Panc1 (cell line): ENCODE results near the gene A4GNT. TPM values are rescaled to one million over a fixed set of nuclear protein-coding genes. Genes with fewer than 3 reads are reported as not detected.

Experiments used
- ATAC-seq: fragments of 200-7000 bp; cut with Tn5 transposase; 2 replicates; pipeline ENCODE4 v1.9.1; 2020; ENCODE audit warnings: mild to moderate bottlenecking, moderate library complexity
- BruUV-seq: library from RNA; stranded (reverse); fragments of 400-500 nt; replicated peaks from 2 replicates; lab custom pipeline; 2021; lab: Mats Ljungman, UMichigan
- CTCF ChIA-PET: fragments of 300-600 bp; sonication (Branson Sonifier 250); formaldehyde crosslinking; loops from one replicate; lab custom pipeline; 2022; ENCODE audit warnings: antibody characterized with exemption; lab: Charles Lee
- POLR2A ChIA-PET: fragments of 300-600 bp; sonication (Branson Sonifier 250); formaldehyde crosslinking; loops from one replicate; lab custom pipeline; 2022; ENCODE audit warnings: antibody characterized with exemption; lab: Charles Lee
- DNase-seq: peaks from one replicate; pipeline ENCODE4 v3.0.0-alpha.2; 2010; ENCODE audit warnings: low read depth, low spot score
- H3K27ac ChIP-seq: 2 replicates; pipeline ENCODE4 v1.5.1; 2011; ENCODE audit warnings: mild to moderate bottlenecking, low read length, inconsistent platforms
- H3K27me3 ChIP-seq: fragments of 200-500 bp; sonication (Bioruptor generic); 2 replicates; pipeline ENCODE4 v1.6.0; 2014; ENCODE audit warnings: low read length, inconsistent platforms; ENCODE audit not compliant: control insufficient read depth, insufficient read depth
- H3K36me3 ChIP-seq: fragments of 200-500 bp; sonication (Bioruptor generic); 2 replicates; pipeline ENCODE4 v1.5.1; 2014; ENCODE audit warnings: inconsistent platforms, mild to moderate bottlenecking, low read length, moderate library complexity; ENCODE audit not compliant: control insufficient read depth, insufficient read depth
- H3K4me1 ChIP-seq: 2 replicates; pipeline ENCODE4 v1.5.1; 2011; ENCODE audit warnings: inconsistent platforms, mild to moderate bottlenecking, low read length, moderate library complexity; ENCODE audit not compliant: control insufficient read depth, insufficient read depth
- H3K4me3 ChIP-seq, 2 experiments: 2 replicates each; pipeline ENCODE4 v1.5.1; 2011 to 2012; ENCODE audit warnings: low read depth in 2 of 2, low read length in 2 of 2, mild to moderate bottlenecking in 2 of 2, inconsistent platforms in 1 of 2, moderate library complexity in 1 of 2
- H3K9me3 ChIP-seq: fragments of 200-500 bp; sonication (Bioruptor generic); 2 replicates; pipeline ENCODE4 v1.5.1; 2014; ENCODE audit warnings: low read depth, mild to moderate bottlenecking, inconsistent platforms, low read length, moderate library complexity; ENCODE audit not compliant: control insufficient read depth, insufficient read depth
- CTCF ChIP-seq: fragments of 450-650 bp; IDR thresholded peaks from 2 replicates; pipeline ENCODE4 v1.5.1; 2017; ENCODE audit warnings: mild to moderate bottlenecking
- POLR2AphosphoS5 ChIP-seq: IDR thresholded peaks from 2 replicates; pipeline ENCODE4 v1.6.1; 2012; ENCODE audit warnings: mild to moderate bottlenecking, low read depth, low read length, moderate library complexity
- REST ChIP-seq, 2 experiments: IDR thresholded peaks; 2 replicates each; pipeline ENCODE4 v1.6.1; 2011 to 2012; ENCODE audit warnings: low read depth in 2 of 2, control low read depth in 1 of 2, low read length in 1 of 2, mild to moderate bottlenecking in 1 of 2, moderate library complexity in 1 of 2; ENCODE audit not compliant: insufficient read depth in 1 of 2
- SIN3A ChIP-seq: IDR thresholded peaks from 2 replicates; pipeline ENCODE4 v1.6.1; 2012; ENCODE audit warnings: low read depth, mild to moderate bottlenecking, low read length, moderate library complexity, borderline replicate concordance; ENCODE audit not compliant: insufficient read depth
- TCF7L2 ChIP-seq: IDR thresholded peaks from 2 replicates; pipeline ENCODE4 v1.6.1; 2011; ENCODE audit warnings: mild to moderate bottlenecking, low read depth, low read length, inconsistent platforms
- in situ Hi-C: cut with HindIII; loops from 2 replicates; pipeline ENCODE4 v1.10.0; 2016; ENCODE audit warnings: low sequenced_read_pairs, low pct_unique_long_range_greater_than_20kb
- intact Hi-C: fragments of 100-400 bp; cut with micrococcal nuclease; formaldehyde crosslinking; loops from one replicate; pipeline ENCODE4 v1.10.0; 2022; ENCODE audit not compliant: unreplicated experiment
- total RNA-seq: library from RNA; stranded (reverse); gene quantifications from one replicate; pipeline ENCODE4 v1.2.1, GENCODE V29; 2021; ENCODE audit not compliant: unreplicated experiment

A4GNT gene
- total RNA-seq, 1 experiment from 2014 or later = not detected

- Histone ChIP-seq H3K27ac (no peak overlapping the region), H3K4me1 (peaks cover 3% of the 10 kb centered on the region; the same call in 1 of the 2 replicates), H3K36me3 (peaks cover 2% of the 10 kb centered on the region; the same call in 1 of the 2 replicates), H3K9me3 (no peaks in the 10 kb centered on the region), H3K4me3 (no peak overlapping the region), H3K27me3 (no peaks in the 10 kb centered on the region)
- TF ChIP-seq TCF7L2 = no peak
- no peak for TF ChIP-seq CTCF
- TF ChIP-seq SIN3A = no peak
- no peak for TF ChIP-seq REST (IDR thresholded peaks at IDR 0.05; ENCODE audit: insufficient read depth in 1 of 2, low read depth in 2 of 2, low read length in 1 of 2)
- TF ChIP-seq POLR2AphosphoS5 = no peak
- ATAC-seq (no peak), DNase-seq (no peak)
- ChIA-PET CTCF (no interaction called here), POLR2A (no interaction called here)
- intact Hi-C loops = no loop called here
- no TSS peak for BruUV-seq
- in situ Hi-C loops = no loop called here
Observed at GRCh38 chr3:138093721-138094120, 38.5 kb downstream of the A4GNT start.

GRCh38 chr3:138092023-138092422 lies 40.2 kb downstream of the A4GNT start:
- Histone ChIP-seq H3K27me3 (no peaks in the 10 kb centered on the region), H3K27ac (no peak overlapping the region), H3K36me3 (peaks cover 2% of the 10 kb centered on the region; the same call in 1 of the 2 replicates), H3K4me3 (no peak overlapping the region), H3K4me1 (peaks cover 3% of the 10 kb centered on the region; the same call in 1 of the 2 replicates), H3K9me3 (no peaks in the 10 kb centered on the region)
- in situ Hi-C loops = no loop called here
- DNase-seq (no peak), ATAC-seq (0 out of 2 replicates have a peak, but pooled peaks have one; percentile 56)
- ChIA-PET POLR2A (no interaction called here), CTCF (no interaction called here)
- no TSS peak for BruUV-seq
- intact Hi-C loops = no loop called here
- TF ChIP-seq SIN3A (no peak), REST (IDR thresholded peaks at IDR 0.05; ENCODE audit: insufficient read depth in 1 of 2, low read depth in 2 of 2, low read length in 1 of 2) (no peak), CTCF (no peak), TCF7L2 (no peak), POLR2AphosphoS5 (no peak)
